GM23338 (cell line): Measurements from ENCODE around the gene IL10. TPM values are rescaled to one million over a fixed set of nuclear protein-coding genes. Genes with fewer than 3 reads are reported as not detected.

ENCODE experiments used
- ATAC-seq: fragments of 200-7000 bp; cut with Tn5 transposase; 3 replicates; pipeline ENCODE4 v1.9.1; 2020
- DNase-seq: peaks from one replicate; pipeline ENCODE4 v3.0.0-alpha.2; 2015; ENCODE audit warnings: low spot score
- H2AFZ ChIP-seq: fragments of 200-600 bp; sonication (generic); 2 replicates; pipeline ENCODE4 v1.8.0; 2016; ENCODE audit warnings: antibody characterized with exemption, mild to moderate bottlenecking, moderate library complexity
- H3F3A ChIP-seq: fragments of 200-600 bp; sonication (generic); replicated peaks from 2 replicates; pipeline ENCODE4 v1.8.0; 2017; ENCODE audit warnings: antibody characterized with exemption, mixed run types, low read depth
- H3K27ac ChIP-seq: fragments of 200-600 bp; sonication (generic); 2 replicates; pipeline ENCODE4 v1.6.1; 2016; ENCODE audit warnings: low read depth
- H3K27me3 ChIP-seq: fragments of 200-600 bp; sonication (generic); 2 replicates; pipeline ENCODE4 v1.8.0; 2016; ENCODE audit warnings: mild to moderate bottlenecking, mixed run types, moderate library complexity; ENCODE audit not compliant: insufficient read depth
- H3K36me3 ChIP-seq: fragments of 200-600 bp; sonication (generic); 2 replicates; pipeline ENCODE4 v1.8.0; 2016; ENCODE audit warnings: mild to moderate bottlenecking; ENCODE audit not compliant: insufficient read depth
- H3K4me1 ChIP-seq: fragments of 200-600 bp; sonication (generic); 2 replicates; pipeline ENCODE4 v1.8.0; 2016; ENCODE audit warnings: mild to moderate bottlenecking, moderate library complexity; ENCODE audit not compliant: insufficient read depth
- H3K4me2 ChIP-seq: fragments of 200-600 bp; sonication (generic); 2 replicates; pipeline ENCODE4 v1.7.1; 2017; ENCODE audit warnings: mixed run types
- H3K4me3 ChIP-seq: fragments of 200-600 bp; sonication (generic); 2 replicates; pipeline ENCODE4 v1.6.1; 2016; ENCODE audit warnings: mixed run types
- H3K79me2 ChIP-seq: fragments of 200-600 bp; sonication (generic); replicated peaks from 2 replicates; pipeline ENCODE4 v1.8.0; 2017; ENCODE audit warnings: mild to moderate bottlenecking; ENCODE audit not compliant: insufficient read depth
- H3K9me2 ChIP-seq: fragments of 200-600 bp; sonication (generic); 2 replicates; pipeline ENCODE4 v1.8.0; 2017; ENCODE audit not compliant: insufficient read depth
- H4K20me1 ChIP-seq: fragments of 200-600 bp; sonication (generic); replicated peaks from 2 replicates; pipeline ENCODE4 v1.8.0; 2017; ENCODE audit warnings: mild to moderate bottlenecking; ENCODE audit not compliant: insufficient read depth
- H3K27ac Mint-ChIP-seq: 2 replicates; pipeline ENCODE4 v1.8.0; 2020; ENCODE audit warnings: inconsistent platforms, mild to moderate bottlenecking, moderate library complexity, mixed read lengths
- H3K27me3 Mint-ChIP-seq: 3 replicates; pipeline ENCODE4 v1.8.0; 2022; ENCODE audit warnings: low read depth, mild to moderate bottlenecking, moderate library complexity, mixed read lengths, inconsistent platforms; ENCODE audit not compliant: insufficient read depth, poor library complexity
- H3K36me3 Mint-ChIP-seq: 3 replicates; pipeline ENCODE4 v1.8.0; 2021; ENCODE audit warnings: low read depth, mild to moderate bottlenecking, inconsistent platforms, moderate library complexity, mixed read lengths
- H3K4me1 Mint-ChIP-seq: 3 replicates; pipeline ENCODE4 v1.8.0; 2020; ENCODE audit warnings: mild to moderate bottlenecking, inconsistent platforms, mixed read lengths
- H3K4me3 Mint-ChIP-seq: 3 replicates; pipeline ENCODE4 v1.8.0; 2021; ENCODE audit warnings: moderate library complexity, mild to moderate bottlenecking, inconsistent platforms, mixed read lengths
- H3K9me3 Mint-ChIP-seq: 3 replicates; pipeline ENCODE4 v1.8.0; 2020; ENCODE audit warnings: moderate library complexity, mild to moderate bottlenecking, inconsistent platforms, mixed read lengths
- CREB1 ChIP-seq: fragments of 250-450 bp; sonication (Bioruptor Pico); IDR thresholded peaks from 2 replicates; pipeline ENCODE4 v1.5.0; 2020; ENCODE audit warnings: low read depth, mild to moderate bottlenecking, moderate library complexity
- EZH2 ChIP-seq: fragments of 200-600 bp; sonication (generic); IDR thresholded peaks from one replicate; pipeline ENCODE4 v1.8.0; 2017; ENCODE audit warnings: antibody characterized with exemption, mild to moderate bottlenecking, low read depth; ENCODE audit not compliant: unreplicated experiment
- EZH2phosphoT487 ChIP-seq: fragments of 200-600 bp; sonication (generic); IDR thresholded peaks from one replicate; pipeline ENCODE4 v1.8.1; 2018; ENCODE audit warnings: antibody characterized with exemption; ENCODE audit not compliant: unreplicated experiment
- JUNB ChIP-seq: IDR thresholded peaks from one replicate; pipeline ENCODE4 v1.6.1; 2016; ENCODE audit warnings: antibody characterized with exemption; ENCODE audit not compliant: unreplicated experiment
- NANOG ChIP-seq: IDR thresholded peaks from 2 replicates; pipeline ENCODE4 v1.6.1; 2016; ENCODE audit warnings: antibody characterized with exemption, borderline replicate concordance
- REST ChIP-seq: IDR thresholded peaks from one replicate; pipeline ENCODE4 v1.6.1; 2018; ENCODE audit warnings: antibody characterized with exemption; ENCODE audit not compliant: unreplicated experiment
- ZNF462 ChIP-seq: fragments of 250-450 bp; sonication (Bioruptor Pico); IDR thresholded peaks from 2 replicates; pipeline ENCODE4 v1.5.0; 2020; ENCODE audit warnings: mild to moderate bottlenecking, moderate library complexity
- polyA plus RNA-seq: library from polyadenylated mRNA; unstranded; fragments of >200 nt; fragmentation: Nextera tagmentation; extraction: Ambion mirVana; gene quantifications from 2 replicates; pipeline ENCODE4 v1.2.1, GENCODE V29; 2016
- total RNA-seq: library from RNA; depleted of rRNA; stranded (reverse); fragments of >200 nt; shearing (Covaris generic); gene quantifications from 2 replicates; pipeline ENCODE4 v1.2.3, GENCODE V29; 2014

IL10 gene
- total and polyA plus RNA-seq, 2 experiments from 2014 or later: not detected

GRCh38 chr1:206787891-206788290, 15.6 kb upstream of the IL10 start (continued):
- TF ChIP-seq REST (no peak), EZH2 (no peak), NANOG (no peak), ZNF462 (CRISPR knock-in tag) (no peak)

GRCh38 chr1:206786212-206786886, 14.1 kb upstream of the IL10 start:
- H3K79me2 ChIP-seq: no peaks in the 10 kb centered on the region
- Mint-ChIP-seq H3K27ac (no peak overlapping the region), H3K36me3 (no peaks in the 10 kb centered on the region), H3K9me3 (no peaks in the 10 kb centered on the region), H3K4me3 (no peak overlapping the region), H3K4me1 (peaks cover 4% of the 10 kb centered on the region; the same call in 2 of the 3 replicates), H3K27me3 (peaks cover 3% of the 10 kb centered on the region)
- ATAC-seq: no peak
- no peak overlapping the region for H3K4me2 ChIP-seq
- no peak overlapping the region for H3K4me3 ChIP-seq
- TF ChIP-seq EZH2phosphoT487 (no peak), CREB1 (CRISPR knock-in tag) (no peak), EZH2 (no peak), JUNB (no peak)
- no peak overlapping the region for H3K27ac ChIP-seq
- H3K27me3 ChIP-seq: no peaks in the 10 kb centered on the region
- H4K20me1 ChIP-seq: no peaks in the 10 kb centered on the region
- DNase-seq: no peak
- H3K36me3 ChIP-seq: no peaks in the 10 kb centered on the region
- H2AFZ ChIP-seq: no peak overlapping the region
- H3K9me2 ChIP-seq: no peaks in the 10 kb centered on the region
- no peaks in the 10 kb centered on the region for H3F3A ChIP-seq
- H3K4me1 ChIP-seq: no peaks in the 10 kb centered on the region
